Amniotic stem cell (primary cell): ENCODE measurements around the gene EMILIN2.

Experiments used
- DNase-seq: peaks from one replicate; lab custom pipeline; 2025; lab: John Stamatoyannopoulos, UW

Gene EMILIN2

GRCh38 chr18:2878656-2879330 is 32.0 kb downstream of the EMILIN2 start:
- no peak for DNase-seq

GRCh38 chr18:2879889-2880288 is 33.1 kb downstream of the EMILIN2 start:
- DNase-seq = no peak

GRCh38 chr18:2880473-2880872 is 33.7 kb downstream of the EMILIN2 start:
- no peak for DNase-seq

DNA sequence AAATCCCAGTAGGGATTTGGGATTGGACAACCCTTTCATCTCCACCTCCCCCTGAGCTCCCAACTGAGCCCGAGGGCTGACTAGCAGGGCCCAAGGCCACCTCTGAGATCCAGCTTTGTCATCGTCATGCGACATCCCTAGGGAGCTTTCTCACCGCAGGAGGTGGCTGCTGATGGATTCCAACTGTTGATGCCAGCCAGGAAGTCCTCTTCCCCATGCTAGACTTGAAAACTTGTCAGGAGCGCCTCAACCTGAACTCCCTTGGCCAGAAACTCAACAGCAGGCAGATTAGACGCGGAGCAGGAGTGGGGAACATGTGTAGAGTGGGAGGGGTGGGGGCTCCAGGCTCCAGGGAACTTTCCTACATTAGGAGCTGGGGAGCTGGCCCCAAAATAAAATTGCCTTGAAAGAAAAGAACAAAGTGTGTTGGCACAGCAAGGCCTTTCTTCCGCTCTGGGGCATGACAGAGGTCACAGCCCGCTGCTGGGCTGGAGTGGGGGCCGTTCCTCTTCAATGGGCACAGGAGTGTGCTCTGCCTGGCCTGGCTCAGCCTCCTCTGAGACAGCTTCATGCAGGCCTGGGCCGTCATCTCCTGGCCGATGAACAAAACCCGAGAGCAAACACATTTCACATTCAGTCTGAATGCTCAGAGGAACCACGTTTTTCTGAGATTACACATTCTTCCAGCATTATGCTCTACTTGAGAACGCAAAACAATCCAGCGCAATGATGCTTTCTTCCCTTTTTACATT is 34.5 kb downstream of the EMILIN2 start:
- DNase-seq = peak; percentile 53

- DNase-seq = no peak
Measured at GRCh38 chr18:2881840-2882195, 35.0 kb downstream of the EMILIN2 start.

DNA sequence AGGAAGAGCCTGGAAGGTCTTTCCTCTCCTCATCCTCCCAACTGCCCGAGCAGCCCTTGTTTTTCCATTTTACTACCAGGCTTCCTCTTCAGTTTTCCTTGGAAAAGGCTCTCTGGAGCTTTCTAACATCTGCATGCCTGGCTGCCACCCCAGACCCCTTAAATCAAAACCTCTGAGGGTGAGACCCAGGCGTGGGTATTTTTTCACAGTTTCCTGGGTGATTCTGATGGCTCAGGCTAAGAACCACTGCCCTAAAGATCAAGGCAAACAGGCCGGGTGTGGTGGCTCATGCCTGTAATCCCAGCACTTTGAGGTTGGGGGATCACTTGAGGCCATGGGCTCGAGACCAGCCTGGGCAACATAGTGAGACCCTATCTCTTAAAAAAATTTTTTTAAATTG is 35.4 kb downstream of the EMILIN2 start:
- no peak for DNase-seq

GRCh38 chr18:2883076-2883735 is 36.4 kb downstream of the EMILIN2 start:
- DNase-seq = no peak

DNA sequence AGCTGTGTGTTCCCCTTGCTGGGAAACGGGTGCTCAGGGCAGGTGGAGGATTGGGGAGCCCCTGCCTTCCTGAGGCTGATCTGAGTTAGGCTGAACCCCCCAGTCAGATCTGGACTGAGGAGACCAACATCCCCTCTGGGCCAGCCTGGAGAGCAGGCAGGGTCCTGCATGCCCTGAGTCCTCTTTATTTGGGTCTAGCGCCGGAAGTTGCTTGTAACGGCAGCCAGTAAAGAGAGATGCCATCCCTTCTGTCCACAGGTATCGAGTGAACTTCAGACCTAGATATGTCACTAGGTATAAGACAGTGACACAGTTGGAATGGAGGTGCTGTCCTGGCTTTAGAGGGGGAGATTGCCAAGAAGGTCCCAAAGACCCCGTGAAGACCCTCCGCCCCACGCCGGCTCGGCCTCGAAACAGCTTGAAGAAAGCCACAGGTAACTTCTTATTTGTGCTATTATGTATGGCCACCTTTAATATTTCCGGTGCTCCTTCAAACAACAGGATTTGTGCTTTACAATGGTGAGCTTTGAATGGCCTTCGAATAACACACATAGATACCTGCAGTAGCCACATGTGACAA is 38.0 kb downstream of the EMILIN2 start:
- DNase-seq = no peak

DNA sequence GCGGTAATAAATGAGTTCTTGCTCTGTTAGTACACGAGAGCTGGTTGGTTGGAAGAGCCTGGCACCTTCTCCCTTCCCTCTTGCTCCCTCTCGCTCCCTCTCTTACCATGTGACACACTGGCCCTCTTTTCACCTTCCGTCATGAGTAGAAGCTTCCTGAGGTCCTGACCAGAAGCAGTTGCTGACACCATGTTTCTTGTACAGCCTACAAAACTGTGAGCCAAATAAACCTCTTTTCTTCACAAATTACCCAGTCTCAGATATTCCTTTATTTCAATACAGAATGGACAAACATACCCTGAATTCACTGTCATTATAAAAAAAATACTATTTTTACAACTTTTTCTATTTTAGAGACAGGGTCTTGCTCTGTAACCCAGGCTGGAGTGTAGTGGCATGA is 40.7 kb downstream of the EMILIN2 start:
- no peak for DNase-seq

DNA sequence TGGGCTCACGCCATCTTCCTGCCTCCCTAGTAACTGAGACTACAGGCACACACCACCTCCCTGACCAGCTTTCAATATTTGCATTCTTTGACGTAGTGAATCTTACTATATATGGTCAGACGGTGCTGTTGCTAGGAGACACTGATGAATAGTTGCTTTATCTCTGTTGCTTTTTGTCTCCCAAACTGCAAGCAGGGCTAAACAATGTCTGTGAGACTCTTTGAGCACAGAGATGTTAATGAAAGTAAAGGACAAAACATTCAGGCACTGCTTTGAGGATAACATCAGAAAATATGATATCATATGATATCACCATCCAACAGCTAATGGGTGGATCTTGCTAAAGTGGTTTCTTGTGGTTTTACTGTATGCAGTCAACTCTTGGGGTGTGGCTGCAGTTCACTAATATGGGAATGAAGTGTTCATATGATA is 43.0 kb downstream of the EMILIN2 start:
- DNase-seq = no peak

DNA sequence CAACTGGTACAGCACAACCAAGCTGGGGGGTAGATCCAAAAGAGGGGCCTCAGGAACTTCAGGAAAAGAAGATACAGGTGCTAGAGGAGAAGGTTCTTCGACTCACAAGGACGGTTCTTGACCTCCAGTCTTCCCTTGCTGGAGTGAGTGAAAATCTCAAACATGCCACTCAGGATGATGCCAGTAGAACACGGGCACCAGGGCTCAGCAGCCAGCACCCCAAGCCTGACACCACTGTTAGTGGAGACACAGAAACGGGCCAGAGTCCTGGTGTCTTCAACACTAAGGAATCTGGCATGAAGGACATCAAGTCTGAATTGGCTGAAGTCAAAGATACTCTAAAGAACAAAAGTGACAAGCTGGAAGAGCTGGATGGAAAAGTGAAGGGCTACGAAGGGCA is 43.8 kb downstream of the EMILIN2 start:
- DNase-seq = no peak

DNA sequence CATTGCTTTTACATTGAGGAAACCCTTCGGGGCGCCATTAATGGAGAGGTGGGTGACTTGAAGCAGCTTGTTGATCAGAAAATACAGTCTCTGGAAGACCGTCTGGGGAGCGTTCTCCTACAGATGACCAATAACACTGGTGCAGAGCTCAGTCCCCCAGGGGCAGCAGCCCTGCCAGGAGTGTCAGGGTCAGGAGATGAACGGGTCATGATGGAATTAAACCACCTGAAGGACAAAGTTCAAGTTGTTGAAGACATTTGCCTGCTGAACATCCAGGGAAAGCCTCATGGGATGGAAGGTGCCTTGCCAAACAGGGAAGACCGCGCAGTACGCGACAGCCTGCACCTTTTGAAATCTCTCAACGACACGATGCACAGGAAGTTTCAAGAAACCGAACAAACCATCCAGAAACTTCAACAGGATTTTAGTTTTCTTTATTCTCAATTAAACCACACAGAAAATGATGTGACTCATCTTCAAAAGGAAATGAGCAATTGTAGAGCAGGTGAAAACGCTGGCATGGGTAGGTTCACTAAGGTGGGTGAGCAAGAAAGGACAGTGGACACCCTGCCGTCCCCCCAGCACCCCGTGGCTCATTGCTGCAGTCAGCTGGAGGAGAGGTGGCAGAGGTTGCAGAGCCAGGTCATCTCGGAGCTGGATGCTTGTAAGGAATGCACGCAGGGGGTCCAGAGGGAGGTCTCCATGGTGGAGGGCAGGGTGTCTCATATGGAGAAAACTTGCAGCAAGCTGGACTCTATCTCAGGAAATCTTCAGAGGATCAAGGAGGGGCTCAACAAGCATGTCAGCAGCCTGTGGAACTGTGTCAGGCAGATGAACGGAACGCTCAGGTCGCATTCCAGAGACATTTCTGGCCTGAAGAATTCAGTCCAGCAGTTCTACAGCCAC is 45.0 kb downstream of the EMILIN2 start:
- DNase-seq = no peak

DNA sequence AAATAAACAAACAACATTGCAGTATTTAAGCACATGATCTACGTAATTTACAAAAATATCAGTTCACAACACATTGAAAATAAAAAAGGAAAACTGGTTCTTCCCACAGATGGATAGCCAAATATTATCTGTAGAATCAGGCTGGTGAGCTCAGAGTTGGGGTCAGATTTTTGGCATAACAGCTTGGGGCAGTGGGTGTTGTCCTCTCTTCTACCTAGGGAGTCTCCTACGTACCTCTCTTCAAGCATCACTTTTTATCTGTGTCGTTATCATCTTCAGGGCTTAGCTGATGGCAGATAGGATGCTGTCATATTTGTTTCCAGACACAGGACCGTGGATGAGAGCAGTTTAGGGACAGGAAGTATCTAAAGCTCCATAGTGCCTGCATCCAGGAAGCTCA is 46.2 kb downstream of the EMILIN2 start:
- no peak for DNase-seq

DNA sequence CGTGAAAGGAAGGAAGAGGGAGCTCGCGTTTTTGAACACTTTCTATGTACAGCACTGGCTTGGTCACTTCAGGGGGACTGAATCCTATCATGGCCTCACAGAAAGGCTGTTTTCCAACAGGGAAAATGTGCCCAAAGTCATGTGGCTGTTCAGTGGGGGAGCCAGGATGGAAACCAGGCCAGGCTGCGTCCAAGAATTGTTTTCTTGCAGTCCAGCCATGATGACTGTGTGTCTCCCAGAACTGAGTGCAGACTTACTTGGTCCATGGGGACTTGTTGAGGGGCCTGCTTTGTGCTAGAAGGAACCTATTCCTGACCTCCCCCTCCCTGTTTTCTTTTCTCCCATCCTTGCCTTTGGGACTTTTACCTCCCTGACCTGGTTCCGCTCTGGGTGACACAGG is 46.9 kb downstream of the EMILIN2 start:
- no peak for DNase-seq

- no peak for DNase-seq
Measured at GRCh38 chr18:2894131-2894840, 47.5 kb downstream of the EMILIN2 start.

- no peak for DNase-seq
Measured at GRCh38 chr18:2894841-2895370, 48.1 kb downstream of the EMILIN2 start.

- no peak for DNase-seq
Measured at GRCh38 chr18:2895391-2895790, 48.6 kb downstream of the EMILIN2 start.

GRCh38 chr18:2896990-2897389 is 50.2 kb downstream of the EMILIN2 start:
- no peak for DNase-seq

DNA sequence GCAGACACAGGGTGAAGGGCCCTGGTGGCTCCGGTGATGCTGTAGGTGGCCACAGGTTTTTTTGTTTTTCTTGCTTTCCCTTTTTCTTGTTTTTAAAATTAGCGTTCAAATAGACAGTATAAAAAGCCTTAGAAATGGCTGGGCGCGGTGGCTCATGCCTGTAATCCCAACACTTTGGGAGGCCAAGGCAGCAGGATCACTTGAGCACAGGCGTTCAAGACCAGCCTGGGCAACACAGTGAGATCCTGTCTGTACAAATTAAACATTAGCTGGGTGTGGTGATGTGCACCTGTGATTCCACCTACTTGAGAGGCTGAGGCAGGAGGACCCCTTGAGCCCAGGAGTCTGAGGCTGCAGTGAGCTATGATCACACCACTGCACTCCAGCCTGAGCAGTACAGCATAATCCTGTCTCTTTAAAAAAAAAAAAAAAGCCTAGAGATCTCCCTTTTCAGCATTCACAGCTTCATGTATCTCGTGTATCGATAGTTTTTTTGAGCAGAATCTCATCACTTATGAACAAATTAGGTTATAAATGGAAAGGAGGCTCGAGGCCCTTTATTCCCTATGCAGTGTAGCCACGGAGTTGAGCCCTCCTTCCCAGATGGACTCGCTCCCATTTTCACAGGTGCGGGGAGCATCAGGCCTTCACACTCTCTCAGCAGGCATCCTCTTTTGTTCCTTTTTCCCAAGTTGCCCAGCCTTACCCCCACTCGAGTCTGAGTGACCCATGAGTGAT is 50.8 kb downstream of the EMILIN2 start:
- DNase-seq = no peak

GRCh38 chr18:2898186-2898640 is 51.4 kb downstream of the EMILIN2 start:
- DNase-seq = no peak
